Glomerular endothelial cell (primary cell): ENCODE results near the gene PPFIBP1. TPM values are rescaled to one million over a fixed set of nuclear protein-coding genes. Genes with fewer than 3 reads are reported as not detected.
"Not testable (repeated sequence)": the region's sequence is repeated elsewhere in the genome, so short reads cannot be mapped to it uniquely, and the experiment has no call there.

Experiments used
- DNase-seq: peaks from one replicate; pipeline ENCODE4 v3.0.0-alpha.2; 2011; ENCODE audit warnings: low read depth, low spot score; ENCODE audit errors: extremely low read depth
- total RNA-seq: library from RNA; depleted of rRNA; stranded (reverse); fragments of >200 nt; gene quantifications from 2 replicates; pipeline ENCODE4 v1.2.3, GENCODE V29; 2015

The PPFIBP1 gene
- total RNA-seq, 1 donor from 2014 or later = 125 TPM

- DNase-seq = no peak
Observed at GRCh38 chr12:27696864-27697564, 173.0 kb downstream of the PPFIBP1 start.

GRCh38 chr12:27703720-27704452 is 179.9 kb downstream of the PPFIBP1 start:
- DNase-seq = peak; percentile 80

- DNase-seq = no peak
Observed at GRCh38 chr12:27705263-27705662, 181.3 kb downstream of the PPFIBP1 start.

GRCh38 chr12:27707216-27707615 is 183.2 kb downstream of the PPFIBP1 start:
- no peak for DNase-seq

GRCh38 chr12:27709212-27709931 is 185.4 kb downstream of the PPFIBP1 start:
- no peak for DNase-seq

- peak; percentile 55 for DNase-seq
Observed at GRCh38 chr12:27709932-27710591, 186.1 kb downstream of the PPFIBP1 start.

- peak; percentile 50 for DNase-seq
Observed at GRCh38 chr12:27710592-27711316, 186.7 kb downstream of the PPFIBP1 start, which contains the start of gene MRPS35. Gene MRPS35 (plus strand): TSS chr12:27710832. CDS start chr12:27710844, 12 bp downstream.

- DNase-seq = no peak
Observed at GRCh38 chr12:27711317-27711682, 187.3 kb downstream of the PPFIBP1 start.

GRCh38 chr12:27711967-27712366 is 188.0 kb downstream of the PPFIBP1 start:
- DNase-seq = no peak

- no peak for DNase-seq
Observed at GRCh38 chr12:27723212-27723611, 199.2 kb downstream of the PPFIBP1 start.

- no peak for DNase-seq
Observed at GRCh38 chr12:27730097-27730588, 206.1 kb downstream of the PPFIBP1 start.

GRCh38 chr12:27732281-27732680 is 208.3 kb downstream of the PPFIBP1 start:
- DNase-seq = no peak

GRCh38 chr12:27733052-27733656 is 209.1 kb downstream of the PPFIBP1 start:
- DNase-seq = no peak

- DNase-seq = no peak
Observed at GRCh38 chr12:27733791-27734190, 209.8 kb downstream of the PPFIBP1 start.

GRCh38 chr12:27734321-27734720 is 210.3 kb downstream of the PPFIBP1 start:
- DNase-seq = not testable (repeated sequence)

- DNase-seq = no peak
Observed at GRCh38 chr12:27743601-27744000, 219.6 kb downstream of the PPFIBP1 start.
